Nephron (organoid): Measurements from ENCODE around the gene RAPGEF6.
"Not testable (repeated sequence)": the region's sequence is repeated elsewhere in the genome, so short reads cannot be mapped to it uniquely, and the experiment has no call there.

ENCODE experiments used
- H3K27ac Mint-ChIP-seq, 3 experiments: 2 replicates each; pipeline ENCODE4 v1.8.0; 2020; ENCODE audit warnings: mixed read lengths in 3 of 3, mild to moderate bottlenecking in 2 of 3, moderate library complexity in 1 of 3
- H3K27me3 Mint-ChIP-seq: 2 replicates; pipeline ENCODE4 v1.8.0; 2021; ENCODE audit warnings: low read depth, mild to moderate bottlenecking, moderate library complexity, mixed read lengths
- H3K36me3 Mint-ChIP-seq: 2 replicates; pipeline ENCODE4 v1.8.0; 2020; ENCODE audit warnings: low read depth, mixed read lengths
- H3K4me1 Mint-ChIP-seq: 2 replicates; pipeline ENCODE4 v1.8.0; 2020; ENCODE audit warnings: mixed read lengths
- H3K4me3 Mint-ChIP-seq, 3 experiments: 2 replicates each; pipeline ENCODE4 v1.8.0; 2020; ENCODE audit warnings: mild to moderate bottlenecking in 3 of 3, mixed read lengths in 3 of 3, moderate library complexity in 2 of 3
- H3K9me3 Mint-ChIP-seq: 2 replicates; pipeline ENCODE4 v1.8.0; 2020; ENCODE audit warnings: mixed read lengths
- CTCF ChIP-seq, 3 experiments: fragments of 200-600 bp; sonication (generic); IDR thresholded peaks; one replicate each; pipeline ENCODE4 v1.5.0; 2021; ENCODE audit warnings: antibody characterized with exemption in 3 of 3; ENCODE audit not compliant: unreplicated experiment in 3 of 3

Gene RAPGEF6

GRCh38 chr5:131679911-131680310, 44.9 kb upstream of the RAPGEF6 start:
- Mint-ChIP-seq H3K27me3 (no peaks in the 10 kb centered on the region), H3K27ac (no peak overlapping the region), H3K4me1 (peaks cover 3% of the 10 kb centered on the region), H3K9me3 (no peaks in the 10 kb centered on the region), H3K36me3 (peaks cover 51% of the 10 kb centered on the region), H3K4me3 (no peak overlapping the region)
- TF ChIP-seq CTCF (IDR thresholded peaks at IDR 0.05; ENCODE audit: unreplicated experiment in 3 of 3): no peak

GRCh38 chr5:131678273-131678672, 43.2 kb upstream of the RAPGEF6 start:
- H3K27ac Mint-ChIP-seq, H3K9me3 Mint-ChIP-seq, H3K27me3 Mint-ChIP-seq, H3K4me3 Mint-ChIP-seq, H3K4me1 Mint-ChIP-seq: not testable (repeated sequence)
- peaks cover 62% of the 10 kb centered on the region for H3K36me3 Mint-ChIP-seq

- H3K9me3 Mint-ChIP-seq: no peaks in the 10 kb centered on the region
- no peak overlapping the region for H3K27ac Mint-ChIP-seq
- TF ChIP-seq CTCF (IDR thresholded peaks at IDR 0.05; ENCODE audit: unreplicated experiment in 3 of 3): no peak
- peaks cover 62% of the 10 kb centered on the region for H3K36me3 Mint-ChIP-seq
- no peaks in the 10 kb centered on the region for H3K27me3 Mint-ChIP-seq
- H3K4me3 Mint-ChIP-seq: no peak overlapping the region
- peaks cover 10% of the 10 kb centered on the region for H3K4me1 Mint-ChIP-seq
Observed at GRCh38 chr5:131677115-131677514, 42.1 kb upstream of the RAPGEF6 start.

- peaks cover 23% of the 10 kb centered on the region for H3K4me1 Mint-ChIP-seq
- H3K27ac Mint-ChIP-seq: peak overlapping the region; percentile 70 to 93 (median 89)
- no peaks in the 10 kb centered on the region for H3K9me3 Mint-ChIP-seq
- no peak for TF ChIP-seq CTCF (IDR thresholded peaks at IDR 0.05; ENCODE audit: unreplicated experiment in 3 of 3)
- no peak overlapping the region for H3K4me3 Mint-ChIP-seq
- no peaks in the 10 kb centered on the region for H3K27me3 Mint-ChIP-seq
- H3K36me3 Mint-ChIP-seq: peaks cover 75% of the 10 kb centered on the region
Observed at GRCh38 chr5:131672776-131673175, 37.7 kb upstream of the RAPGEF6 start.

GRCh38 chr5:131671994-131672655, 37.1 kb upstream of the RAPGEF6 start:
- peaks cover 23% of the 10 kb centered on the region for H3K4me1 Mint-ChIP-seq
- H3K27ac Mint-ChIP-seq: peak overlapping the region; percentile 70 to 93 (median 89)
- peaks cover 73% of the 10 kb centered on the region for H3K36me3 Mint-ChIP-seq
- H3K27me3 Mint-ChIP-seq: no peaks in the 10 kb centered on the region
- peak overlapping the region in 1 of 3 experiments; percentile 1 for H3K4me3 Mint-ChIP-seq
- no peak for TF ChIP-seq CTCF (IDR thresholded peaks at IDR 0.05; ENCODE audit: unreplicated experiment in 3 of 3)
- H3K9me3 Mint-ChIP-seq: no peaks in the 10 kb centered on the region

- TF ChIP-seq CTCF (IDR thresholded peaks at IDR 0.05; ENCODE audit: unreplicated experiment in 3 of 3): no peak
- Mint-ChIP-seq H3K4me1 (peaks cover 23% of the 10 kb centered on the region), H3K27ac (peak overlapping the region in 2 of 3 experiments; percentile 26 to 93), H3K4me3 (no peak overlapping the region), H3K9me3 (no peaks in the 10 kb centered on the region), H3K27me3 (no peaks in the 10 kb centered on the region), H3K36me3 (peaks cover 71% of the 10 kb centered on the region)
Observed at GRCh38 chr5:131671409-131671808, 36.4 kb upstream of the RAPGEF6 start.
